NCI-H2107 (cell line): Measurements from ENCODE around the gene POMGNT2.

Experiments used
- DNase-seq: peaks from one replicate; lab custom pipeline; 2025; lab: John Stamatoyannopoulos, UW

POMGNT2 gene

GRCh38 chr3:43043793-43044192 is 62.1 kb downstream of the POMGNT2 start:
- no peak for DNase-seq

GRCh38 chr3:43043071-43043766 is 62.7 kb downstream of the POMGNT2 start:
- no peak for DNase-seq

GRCh38 chr3:43041517-43041916 is 64.4 kb downstream of the POMGNT2 start:
- DNase-seq = no peak

GRCh38 chr3:43038010-43038409 is 67.9 kb downstream of the POMGNT2 start:
- DNase-seq = no peak

GRCh38 chr3:43036621-43037423 is 69.1 kb downstream of the POMGNT2 start:
- no peak for DNase-seq

GRCh38 chr3:43035801-43036365 is 70.0 kb downstream of the POMGNT2 start:
- no peak for DNase-seq

- no peak for DNase-seq
These were observed 71.0 kb downstream of the POMGNT2 start for GRCh38 chr3:43034911-43035310.

- no peak for DNase-seq
These were observed 71.7 kb downstream of the POMGNT2 start for GRCh38 chr3:43034200-43034599.

- DNase-seq = no peak
These were observed 72.9 kb downstream of the POMGNT2 start for GRCh38 chr3:43032646-43033628.

- DNase-seq = no peak
These were observed 73.9 kb downstream of the POMGNT2 start for GRCh38 chr3:43031889-43032545.

GRCh38 chr3:43031485-43031884 is 74.4 kb downstream of the POMGNT2 start:
- no peak for DNase-seq

GRCh38 chr3:43030162-43030935 is 75.5 kb downstream of the POMGNT2 start:
- no peak for DNase-seq
